GM23338 (cell line): ENCODE measurements around the gene AP5Z1. TPM values are rescaled to one million over a fixed set of nuclear protein-coding genes. Genes with fewer than 3 reads are reported as not detected.

Experiments used
- ATAC-seq: fragments of 200-7000 bp; cut with Tn5 transposase; 3 replicates; pipeline ENCODE4 v1.9.1; 2020
- DNase-seq: peaks from one replicate; pipeline ENCODE4 v3.0.0-alpha.2; 2015; ENCODE audit warnings: low spot score
- H2AFZ ChIP-seq: fragments of 200-600 bp; sonication (generic); 2 replicates; pipeline ENCODE4 v1.8.0; 2016; ENCODE audit warnings: antibody characterized with exemption, mild to moderate bottlenecking, moderate library complexity
- H3F3A ChIP-seq: fragments of 200-600 bp; sonication (generic); replicated peaks from 2 replicates; pipeline ENCODE4 v1.8.0; 2017; ENCODE audit warnings: antibody characterized with exemption, mixed run types, low read depth
- H3K27ac ChIP-seq: fragments of 200-600 bp; sonication (generic); 2 replicates; pipeline ENCODE4 v1.6.1; 2016; ENCODE audit warnings: low read depth
- H3K27me3 ChIP-seq: fragments of 200-600 bp; sonication (generic); 2 replicates; pipeline ENCODE4 v1.8.0; 2016; ENCODE audit warnings: mild to moderate bottlenecking, mixed run types, moderate library complexity; ENCODE audit not compliant: insufficient read depth
- H3K36me3 ChIP-seq: fragments of 200-600 bp; sonication (generic); 2 replicates; pipeline ENCODE4 v1.8.0; 2016; ENCODE audit warnings: mild to moderate bottlenecking; ENCODE audit not compliant: insufficient read depth
- H3K4me1 ChIP-seq: fragments of 200-600 bp; sonication (generic); 2 replicates; pipeline ENCODE4 v1.8.0; 2016; ENCODE audit warnings: mild to moderate bottlenecking, moderate library complexity; ENCODE audit not compliant: insufficient read depth
- H3K4me2 ChIP-seq: fragments of 200-600 bp; sonication (generic); 2 replicates; pipeline ENCODE4 v1.7.1; 2017; ENCODE audit warnings: mixed run types
- H3K4me3 ChIP-seq: fragments of 200-600 bp; sonication (generic); 2 replicates; pipeline ENCODE4 v1.6.1; 2016; ENCODE audit warnings: mixed run types
- H3K79me2 ChIP-seq: fragments of 200-600 bp; sonication (generic); replicated peaks from 2 replicates; pipeline ENCODE4 v1.8.0; 2017; ENCODE audit warnings: mild to moderate bottlenecking; ENCODE audit not compliant: insufficient read depth
- H3K9me2 ChIP-seq: fragments of 200-600 bp; sonication (generic); 2 replicates; pipeline ENCODE4 v1.8.0; 2017; ENCODE audit not compliant: insufficient read depth
- H4K20me1 ChIP-seq: fragments of 200-600 bp; sonication (generic); replicated peaks from 2 replicates; pipeline ENCODE4 v1.8.0; 2017; ENCODE audit warnings: mild to moderate bottlenecking; ENCODE audit not compliant: insufficient read depth
- H3K27ac Mint-ChIP-seq: 2 replicates; pipeline ENCODE4 v1.8.0; 2020; ENCODE audit warnings: inconsistent platforms, mild to moderate bottlenecking, moderate library complexity, mixed read lengths
- H3K27me3 Mint-ChIP-seq: 3 replicates; pipeline ENCODE4 v1.8.0; 2022; ENCODE audit warnings: low read depth, mild to moderate bottlenecking, moderate library complexity, mixed read lengths, inconsistent platforms; ENCODE audit not compliant: insufficient read depth, poor library complexity
- H3K36me3 Mint-ChIP-seq: 3 replicates; pipeline ENCODE4 v1.8.0; 2021; ENCODE audit warnings: low read depth, mild to moderate bottlenecking, inconsistent platforms, moderate library complexity, mixed read lengths
- H3K4me1 Mint-ChIP-seq: 3 replicates; pipeline ENCODE4 v1.8.0; 2020; ENCODE audit warnings: mild to moderate bottlenecking, inconsistent platforms, mixed read lengths
- H3K4me3 Mint-ChIP-seq: 3 replicates; pipeline ENCODE4 v1.8.0; 2021; ENCODE audit warnings: moderate library complexity, mild to moderate bottlenecking, inconsistent platforms, mixed read lengths
- H3K9me3 Mint-ChIP-seq: 3 replicates; pipeline ENCODE4 v1.8.0; 2020; ENCODE audit warnings: moderate library complexity, mild to moderate bottlenecking, inconsistent platforms, mixed read lengths
- CREB1 ChIP-seq: fragments of 250-450 bp; sonication (Bioruptor Pico); IDR thresholded peaks from 2 replicates; pipeline ENCODE4 v1.5.0; 2020; ENCODE audit warnings: low read depth, mild to moderate bottlenecking, moderate library complexity
- CTCF ChIP-seq, 2 experiments: fragments of 200-600 bp in 1 of 2; sonication (generic) in 1 of 2; conservative IDR thresholded peaks; 2 replicates each; pipeline versions ENCODE4 v1.5.1 to v1.6.1; 2016 to 2017; ENCODE audit warnings: antibody characterized with exemption in 2 of 2, low read depth in 2 of 2, mild to moderate bottlenecking in 2 of 2, moderate library complexity in 1 of 2
- EZH2 ChIP-seq: fragments of 200-600 bp; sonication (generic); IDR thresholded peaks from one replicate; pipeline ENCODE4 v1.8.0; 2017; ENCODE audit warnings: antibody characterized with exemption, mild to moderate bottlenecking, low read depth; ENCODE audit not compliant: unreplicated experiment
- JUNB ChIP-seq: IDR thresholded peaks from one replicate; pipeline ENCODE4 v1.6.1; 2016; ENCODE audit warnings: antibody characterized with exemption; ENCODE audit not compliant: unreplicated experiment
- NANOG ChIP-seq: IDR thresholded peaks from 2 replicates; pipeline ENCODE4 v1.6.1; 2016; ENCODE audit warnings: antibody characterized with exemption, borderline replicate concordance
- POLR2AphosphoS5 ChIP-seq: IDR thresholded peaks from 2 replicates; pipeline ENCODE4 v1.6.1; 2016; ENCODE audit warnings: antibody characterized with exemption, low read depth
- STAT1 ChIP-seq: IDR thresholded peaks from one replicate; pipeline ENCODE4 v1.6.1; 2016; ENCODE audit warnings: antibody characterized with exemption; ENCODE audit not compliant: unreplicated experiment
- ZNF114 ChIP-seq: fragments of 250-450 bp; sonication (Bioruptor Pico); IDR thresholded peaks from 2 replicates; pipeline ENCODE4 v1.5.0; 2020; ENCODE audit warnings: mild to moderate bottlenecking, moderate library complexity
- ZNF331 ChIP-seq: fragments of 250-450 bp; sonication (Bioruptor Pico); IDR thresholded peaks from 2 replicates; pipeline ENCODE4 v1.5.0; 2020; ENCODE audit warnings: low read depth, mild to moderate bottlenecking, moderate library complexity
- ZNF462 ChIP-seq: fragments of 250-450 bp; sonication (Bioruptor Pico); IDR thresholded peaks from 2 replicates; pipeline ENCODE4 v1.5.0; 2020; ENCODE audit warnings: mild to moderate bottlenecking, moderate library complexity
- polyA plus RNA-seq: library from polyadenylated mRNA; unstranded; fragments of >200 nt; fragmentation: Nextera tagmentation; extraction: Ambion mirVana; gene quantifications from 2 replicates; pipeline ENCODE4 v1.2.1, GENCODE V29; 2016
- total RNA-seq: library from RNA; depleted of rRNA; stranded (reverse); fragments of >200 nt; shearing (Covaris generic); gene quantifications from 2 replicates; pipeline ENCODE4 v1.2.3, GENCODE V29; 2014

AP5Z1 gene
- total and polyA plus RNA-seq, 2 experiments from 2014 or later, result 16.3 to 31.2 TPM

- Mint-ChIP-seq H3K4me1 (no peaks in the 10 kb centered on the region), H3K9me3 (no peaks in the 10 kb centered on the region), H3K36me3 (peaks cover 14% of the 10 kb centered on the region), H3K27ac (no peak overlapping the region), H3K27me3 (no peaks in the 10 kb centered on the region), H3K4me3 (no peak overlapping the region)
- no peaks in the 10 kb centered on the region; the same call in 1 of the 2 replicates for H3K36me3 ChIP-seq
- H2AFZ ChIP-seq, result no peak overlapping the region
- no peaks in the 10 kb centered on the region for H4K20me1 ChIP-seq
- ATAC-seq (no peak), DNase-seq (no peak)
- H3K27me3 ChIP-seq, result no peaks in the 10 kb centered on the region
- no peak overlapping the region for H3K4me3 ChIP-seq
- no peak overlapping the region for H3K4me2 ChIP-seq
- no peak overlapping the region for H3K27ac ChIP-seq
- no peak for TF ChIP-seq CREB1 (CRISPR knock-in tag)
- TF ChIP-seq JUNB, result no peak
- TF ChIP-seq CTCF (conservative IDR thresholded peaks at IDR 0.05; ENCODE audit: low read depth in 2 of 2), result no peak
- TF ChIP-seq ZNF331 (CRISPR knock-in tag), result no peak
- TF ChIP-seq STAT1, result no peak
- no peak for TF ChIP-seq NANOG
- TF ChIP-seq EZH2, result no peak
- no peak for TF ChIP-seq ZNF462
- no peak for TF ChIP-seq POLR2AphosphoS5
- TF ChIP-seq ZNF114 (CRISPR knock-in tag), result no peak
- H3K4me1 ChIP-seq, result no peaks in the 10 kb centered on the region
- no peaks in the 10 kb centered on the region for H3F3A ChIP-seq
- no peaks in the 10 kb centered on the region for H3K79me2 ChIP-seq
- no peaks in the 10 kb centered on the region for H3K9me2 ChIP-seq
Measured at GRCh38 chr7:4786015-4786414, 10.6 kb downstream of the AP5Z1 start.
